Fibroblast of lung (primary cell): Measurements from ENCODE around the gene RALY. TPM values are rescaled to one million over a fixed set of nuclear protein-coding genes. Genes with fewer than 3 reads are reported as not detected.

Source experiments
- DNase-seq, 2 donors: peaks; one replicate each; pipeline versions ENCODE4 v3.0.0 to v3.0.0-alpha.2; 2010; ENCODE audit warnings: low read depth in 2 of 2
- H2AFZ ChIP-seq: 2 replicates; pipeline ENCODE4 v1.5.1; 2012; ENCODE audit warnings: low read length, control low read depth, inconsistent platforms
- H3K27ac ChIP-seq: 2 replicates; pipeline ENCODE4 v1.5.1; 2011; ENCODE audit warnings: low read length, control low read depth; ENCODE audit not compliant: insufficient read depth
- H3K27me3 ChIP-seq: 2 replicates; pipeline ENCODE4 v1.5.1; 2011; ENCODE audit warnings: mild to moderate bottlenecking, low read length; ENCODE audit not compliant: control insufficient read depth, insufficient read depth
- H3K36me3 ChIP-seq: 2 replicates; pipeline ENCODE4 v1.5.1; 2011; ENCODE audit warnings: low read length; ENCODE audit not compliant: control insufficient read depth, insufficient read depth
- H3K4me1 ChIP-seq: 2 replicates; pipeline ENCODE4 v1.5.1; 2011; ENCODE audit warnings: low read length; ENCODE audit not compliant: control insufficient read depth, insufficient read depth; ENCODE audit errors: extremely low read depth
- H3K4me2 ChIP-seq: 2 replicates; pipeline ENCODE4 v1.5.1; 2011; ENCODE audit warnings: low read length, control low read depth; ENCODE audit not compliant: insufficient read depth; ENCODE audit errors: extremely low read depth
- H3K4me3 ChIP-seq, 4 experiments: fragments of 200-600 bp in 1 of 4; sonication (generic) in 1 of 4; replicated peaks in 1 of 4; 2 replicates each; pipeline ENCODE4 v1.5.1; 2011 to 2016; ENCODE audit warnings: low read length in 4 of 4, low read depth in 3 of 4, mild to moderate bottlenecking in 3 of 4, control low read depth in 2 of 4, inconsistent platforms in 1 of 4, mixed read lengths in 1 of 4; ENCODE audit not compliant: insufficient read depth in 1 of 4; ENCODE audit errors: control extremely low read depth in 1 of 4
- H3K79me2 ChIP-seq: 2 replicates; pipeline ENCODE4 v1.5.1; 2012; ENCODE audit warnings: mild to moderate bottlenecking, low read length, inconsistent platforms; ENCODE audit not compliant: control insufficient read depth, insufficient read depth
- H3K9ac ChIP-seq: 2 replicates; pipeline ENCODE4 v1.5.1; 2011; ENCODE audit warnings: mild to moderate bottlenecking, low read length, control low read depth; ENCODE audit not compliant: insufficient read depth
- H3K9me3 ChIP-seq: 2 replicates; pipeline ENCODE4 v1.5.1; 2012; ENCODE audit warnings: low read depth, low read length; ENCODE audit not compliant: control insufficient read depth, insufficient read depth
- H4K20me1 ChIP-seq: 2 replicates; pipeline ENCODE4 v1.5.1; 2011; ENCODE audit warnings: low read length; ENCODE audit not compliant: control insufficient read depth, insufficient read depth; ENCODE audit errors: extremely low read depth
- EZH2 ChIP-seq: IDR thresholded peaks from 2 replicates; pipeline ENCODE4 v1.5.1; 2012; ENCODE audit warnings: low read length, control low read depth, mild to moderate bottlenecking; ENCODE audit errors: missing control alignments
- polyA plus RNA-seq, 2 donors: library from polyadenylated mRNA; depleted of rRNA in 1 of 2; stranded (reverse) in 1 of 2; unstranded in 1 of 2; fragments of >200 nt; gene quantifications; 2 replicates each; pipeline ENCODE4 v1.2.1, GENCODE V29; 2011 to 2012; ENCODE audit warnings: missing spikeins in 1 of 2
- total RNA-seq: library from RNA; depleted of rRNA; stranded (reverse); fragments of >200 nt; gene quantifications from 2 replicates; pipeline ENCODE4 v1.2.1, GENCODE V29; 2014
- TF ChIP-seq, protein P1 (sequence below), 2 donors: IDR thresholded peaks in 1 of 2; conservative IDR thresholded peaks in 1 of 2; 1 replicate in 1 of 2; 2 replicates in 1 of 2; pipeline ENCODE4 v1.5.1; 2011 to 2012; ENCODE audit warnings: low read length in 2 of 2, control low read depth in 1 of 2, inconsistent platforms in 1 of 2, low read depth in 1 of 2, mild to moderate bottlenecking in 1 of 2

RALY gene
- total and polyA plus RNA-seq, 2 donors (not counting 1 experiment from before 2014, with no cell fraction given), result 54.5 to 57.1 TPM

DNA sequence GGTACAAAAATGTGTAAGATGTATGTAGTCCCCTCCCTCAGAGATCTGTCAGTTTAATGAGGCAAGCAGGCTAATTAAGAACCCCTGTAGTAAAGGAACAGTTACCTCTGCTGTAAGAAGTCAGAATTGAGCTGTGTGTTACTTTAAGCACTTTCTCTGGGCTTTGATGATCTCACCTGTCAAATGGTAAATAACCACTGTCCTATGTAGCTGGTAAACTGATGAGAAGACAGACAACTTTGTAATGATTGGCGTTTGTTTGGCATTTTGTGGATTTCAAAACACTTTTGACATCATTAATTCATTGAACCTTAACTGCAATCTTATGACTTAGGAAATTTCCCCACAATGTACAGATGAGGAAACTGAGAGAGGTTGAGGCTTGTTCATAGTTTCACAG, 55.7 kb downstream of the RALY start:
- Histone ChIP-seq H3K9ac (no peak overlapping the region), H2AFZ (no peak overlapping the region), H3K4me3 (no peak overlapping the region), H3K36me3 (no peaks in the 10 kb centered on the region), H3K9me3 (no peaks in the 10 kb centered on the region), H3K4me1 (no peaks in the 10 kb centered on the region), H3K27me3 (no peaks in the 10 kb centered on the region), H3K27ac (no peak overlapping the region), H4K20me1 (no peaks in the 10 kb centered on the region), H3K79me2 (peaks cover 37% of the 10 kb centered on the region), H3K4me2 (no peak overlapping the region)
- TF ChIP-seq, protein P1, sequence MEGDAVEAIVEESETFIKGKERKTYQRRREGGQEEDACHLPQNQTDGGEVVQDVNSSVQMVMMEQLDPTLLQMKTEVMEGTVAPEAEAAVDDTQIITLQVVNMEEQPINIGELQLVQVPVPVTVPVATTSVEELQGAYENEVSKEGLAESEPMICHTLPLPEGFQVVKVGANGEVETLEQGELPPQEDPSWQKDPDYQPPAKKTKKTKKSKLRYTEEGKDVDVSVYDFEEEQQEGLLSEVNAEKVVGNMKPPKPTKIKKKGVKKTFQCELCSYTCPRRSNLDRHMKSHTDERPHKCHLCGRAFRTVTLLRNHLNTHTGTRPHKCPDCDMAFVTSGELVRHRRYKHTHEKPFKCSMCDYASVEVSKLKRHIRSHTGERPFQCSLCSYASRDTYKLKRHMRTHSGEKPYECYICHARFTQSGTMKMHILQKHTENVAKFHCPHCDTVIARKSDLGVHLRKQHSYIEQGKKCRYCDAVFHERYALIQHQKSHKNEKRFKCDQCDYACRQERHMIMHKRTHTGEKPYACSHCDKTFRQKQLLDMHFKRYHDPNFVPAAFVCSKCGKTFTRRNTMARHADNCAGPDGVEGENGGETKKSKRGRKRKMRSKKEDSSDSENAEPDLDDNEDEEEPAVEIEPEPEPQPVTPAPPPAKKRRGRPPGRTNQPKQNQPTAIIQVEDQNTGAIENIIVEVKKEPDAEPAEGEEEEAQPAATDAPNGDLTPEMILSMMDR (conservative IDR thresholded peaks at IDR 0.05 in 1 of 2, IDR thresholded peaks at IDR 0.05 in 1 of 2; ENCODE audit: low read depth in 1 of 2, low read length in 2 of 2), result no peak
- no peak for TF ChIP-seq EZH2
- no peak for DNase-seq

DNA sequence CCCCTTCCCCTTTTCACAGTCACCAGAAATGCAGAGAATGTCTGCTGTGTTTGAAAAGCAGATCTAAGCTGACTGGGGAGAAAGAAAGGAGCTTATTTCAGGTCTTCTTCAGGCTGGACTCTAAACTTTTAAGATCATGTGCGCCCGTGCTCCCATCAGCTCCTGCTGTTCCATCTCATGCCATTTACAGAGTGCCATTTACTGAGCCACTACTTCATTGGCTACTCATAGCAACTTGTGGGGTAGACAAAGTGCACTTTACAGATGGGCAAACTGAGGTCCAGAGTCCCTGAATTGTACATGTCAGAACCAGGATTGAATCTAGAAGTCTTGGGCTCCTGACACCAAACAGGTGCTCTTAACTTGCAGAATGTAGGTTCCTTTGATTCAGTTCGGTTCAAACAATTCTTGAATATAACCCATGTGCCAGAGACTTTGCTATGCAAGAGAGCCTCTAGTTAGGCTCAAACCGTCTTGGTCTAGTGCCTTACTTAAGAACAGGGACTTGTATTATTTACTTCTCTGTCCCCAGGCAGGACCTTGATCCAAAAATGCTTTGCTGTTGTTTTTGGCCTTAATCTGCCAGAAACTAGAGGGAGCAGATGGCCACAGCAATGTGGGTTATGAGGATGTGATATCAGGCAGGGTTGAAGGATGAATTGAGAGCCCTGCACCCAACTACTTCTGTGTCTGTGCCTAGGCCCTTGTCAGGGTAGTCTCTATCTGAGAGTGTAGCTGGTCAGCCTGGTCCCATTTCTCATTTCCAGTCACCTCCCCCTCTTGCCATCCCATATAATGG, 56.4 kb downstream of the RALY start:
- TF ChIP-seq EZH2, result no peak
- Histone ChIP-seq H3K9me3 (no peaks in the 10 kb centered on the region), H3K79me2 (peaks cover 33% of the 10 kb centered on the region), H3K36me3 (no peaks in the 10 kb centered on the region), H2AFZ (no peak overlapping the region), H3K4me1 (no peaks in the 10 kb centered on the region), H3K27me3 (no peaks in the 10 kb centered on the region), H3K4me2 (no peak overlapping the region), H3K9ac (no peak overlapping the region), H3K27ac (no peak overlapping the region), H3K4me3 (no peak overlapping the region), H4K20me1 (no peaks in the 10 kb centered on the region)
- DNase-seq, result no peak

DNA sequence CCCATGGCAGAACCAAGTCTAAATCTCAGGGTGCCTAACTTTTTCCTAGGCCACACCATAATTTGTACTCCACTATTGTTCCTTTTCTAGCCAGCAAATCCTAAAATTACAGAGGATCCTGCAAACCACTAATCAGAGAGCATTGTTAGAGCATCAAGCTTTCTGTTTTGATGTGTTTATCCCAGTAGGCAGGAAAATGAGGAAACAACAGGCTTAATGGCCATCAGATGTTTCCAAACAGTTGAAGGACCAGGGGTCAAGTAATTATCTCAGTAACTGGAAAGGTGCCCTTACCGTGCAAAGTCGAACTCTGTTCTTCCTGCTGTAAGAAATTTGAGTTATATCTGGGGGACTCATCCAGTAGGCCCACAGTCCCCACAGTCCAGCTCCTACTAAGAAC, 58.7 kb downstream of the RALY start:
- Histone ChIP-seq H3K4me3 (no peak overlapping the region), H3K9ac (no peak overlapping the region), H3K36me3 (no peaks in the 10 kb centered on the region), H4K20me1 (peaks cover 1% of the 10 kb centered on the region), H3K27me3 (no peaks in the 10 kb centered on the region), H2AFZ (no peak overlapping the region), H3K27ac (no peak overlapping the region), H3K4me1 (no peaks in the 10 kb centered on the region), H3K79me2 (peaks cover 34% of the 10 kb centered on the region), H3K9me3 (no peaks in the 10 kb centered on the region), H3K4me2 (no peak overlapping the region)
- no peak for TF ChIP-seq EZH2
- TF ChIP-seq, protein P1 (conservative IDR thresholded peaks at IDR 0.05 in 1 of 2, IDR thresholded peaks at IDR 0.05 in 1 of 2; ENCODE audit: low read depth in 1 of 2, low read length in 2 of 2), result no peak
- DNase-seq, result no peak
